Prostate gland (tissue), 2 donors: Measurements from ENCODE around the gene FARP1. TPM values are rescaled to one million over a fixed set of nuclear protein-coding genes. Genes with fewer than 3 reads are reported as not detected.

Experiments used
- DNase-seq: peaks from one replicate; pipeline ENCODE4 v3.0.0-alpha.2; 2019; ENCODE audit warnings: low spot score
- H3K27ac ChIP-seq, 2 donors: fragments of 200-600 bp; sonication (generic); 2 replicates each; pipeline ENCODE4 v1.5.1; 2017 to 2019
- H3K27me3 ChIP-seq: fragments of 200-600 bp; sonication (generic); replicated peaks from 2 replicates; pipeline ENCODE4 v1.5.1; 2019; ENCODE audit not compliant: insufficient read depth
- H3K36me3 ChIP-seq, 2 donors: fragments of 200-600 bp; sonication (generic); 1 replicate in 1 of 2; 2 replicates in 1 of 2; pipeline versions ENCODE4 v1.5.1 to v1.8.1; 2017 to 2019
- H3K4me1 ChIP-seq: fragments of 200-600 bp; sonication (generic); replicated peaks from 2 replicates; pipeline ENCODE4 v1.5.1; 2019
- H3K4me3 ChIP-seq, 2 donors: fragments of 200-600 bp; sonication (generic); 2 replicates each; pipeline ENCODE4 v1.5.1; 2017 to 2019
- H3K9me3 ChIP-seq: fragments of 200-600 bp; sonication (generic); 2 replicates; pipeline ENCODE4 v1.5.1; 2017
- CTCF ChIP-seq, 4 experiments: fragments of 200-600 bp in 2 of 4; fragments of 450-650 bp in 2 of 4; sonication (generic) in 2 of 4; IDR thresholded peaks; 1 replicate in 3 of 4; 2 replicates in 1 of 4; pipeline ENCODE4 v1.5.1; 2016 to 2019; ENCODE audit warnings: antibody characterized with exemption in 4 of 4, mild to moderate bottlenecking in 2 of 4, moderate library complexity in 2 of 4
- POLR2A ChIP-seq: fragments of 450-650 bp; IDR thresholded peaks from one replicate; pipeline ENCODE4 v1.6.1; 2016; ENCODE audit warnings: antibody characterized with exemption, mild to moderate bottlenecking
- POLR2AphosphoS5 ChIP-seq: sonication (generic); formaldehyde crosslinking; IDR thresholded peaks from one replicate; pipeline ENCODE4 v1.6.1; 2017; ENCODE audit warnings: antibody characterized with exemption
- WGBS: methylation state at CpG from one replicate; pipeline ENCODE4 v1.1.5; 2018; 5-methylcytosine and 5-hydroxymethylcytosine counted together
- intact Hi-C: fragments of 100-400 bp; cut with DNase I; formaldehyde crosslinking; loops from one replicate; pipeline ENCODE4 v1.14.2; 2022
- total RNA-seq, 2 donors: library from RNA; depleted of rRNA; stranded (reverse); fragments of >200 nt; gene quantifications; one replicate each; pipeline ENCODE4 v1.1.0, GENCODE V29; 2016

The FARP1 gene
- total RNA-seq, 2 donors from 2014 or later = 70.6 to 77.5 TPM

- H3K27ac ChIP-seq = no peak overlapping the region
- peak; percentile 68 for DNase-seq
- H3K36me3 ChIP-seq = no peaks in the 10 kb centered on the region
- no peak overlapping the region for H3K4me3 ChIP-seq
- H3K9me3 ChIP-seq = no peaks in the 10 kb centered on the region
- H3K27me3 ChIP-seq = no peaks in the 10 kb centered on the region
- peaks cover 9% of the 10 kb centered on the region for H3K4me1 ChIP-seq
- intact Hi-C loops = no loop called here
- TF ChIP-seq CTCF (IDR thresholded peaks at IDR 0.05) (no peak), POLR2AphosphoS5 (peak; percentile 64)
- WGBS = 61% methylated on average over 2 of the region's 2 CpGs
Observed at GRCh38 chr13:98293103-98293502, 150.2 kb downstream of the FARP1 start.

GRCh38 chr13:98293570-98294142 lies 150.8 kb downstream of the FARP1 start:
- H3K36me3 ChIP-seq = no peaks in the 10 kb centered on the region
- WGBS = 71% methylated on average over 4 of the region's 4 CpGs
- no peaks in the 10 kb centered on the region for H3K9me3 ChIP-seq
- H3K27ac ChIP-seq = no peak overlapping the region
- no peaks in the 10 kb centered on the region for H3K27me3 ChIP-seq
- peaks cover 9% of the 10 kb centered on the region for H3K4me1 ChIP-seq
- no peak overlapping the region for H3K4me3 ChIP-seq
- TF ChIP-seq POLR2A = no peak
- no peak for TF ChIP-seq POLR2AphosphoS5
- no peak for TF ChIP-seq CTCF (IDR thresholded peaks at IDR 0.05)
- intact Hi-C loops = no loop called here
- no peak for DNase-seq

GRCh38 chr13:98295371-98295770 lies 152.5 kb downstream of the FARP1 start:
- Histone ChIP-seq H3K36me3 (no peaks in the 10 kb centered on the region), H3K4me3 (no peak overlapping the region), H3K9me3 (no peaks in the 10 kb centered on the region), H3K4me1 (peaks cover 13% of the 10 kb centered on the region), H3K27ac (no peak overlapping the region), H3K27me3 (no peaks in the 10 kb centered on the region)
- no peak for DNase-seq
- TF ChIP-seq POLR2AphosphoS5 (no peak), POLR2A (no peak), CTCF (IDR thresholded peaks at IDR 0.05) (no peak)
- 64% methylated on average over 2 of the region's 2 CpGs for WGBS
- intact Hi-C loops = no loop called here

GRCh38 chr13:98297051-98297450 lies 154.2 kb downstream of the FARP1 start:
- TF ChIP-seq POLR2AphosphoS5 (peak; percentile 44), POLR2A (no peak), CTCF (IDR thresholded peaks at IDR 0.05) (no peak)
- Histone ChIP-seq H3K27me3 (no peaks in the 10 kb centered on the region), H3K27ac (no peak overlapping the region), H3K4me3 (no peak overlapping the region), H3K4me1 (peaks cover 22% of the 10 kb centered on the region), H3K9me3 (no peaks in the 10 kb centered on the region), H3K36me3 (no peaks in the 10 kb centered on the region)
- 45% methylated on average over 5 of the region's 5 CpGs for WGBS
- DNase-seq = no peak
- intact Hi-C loops = no loop called here

- Histone ChIP-seq H3K9me3 (no peaks in the 10 kb centered on the region), H3K4me1 (peaks cover 25% of the 10 kb centered on the region), H3K27ac (no peak overlapping the region), H3K27me3 (no peaks in the 10 kb centered on the region), H3K4me3 (no peak overlapping the region), H3K36me3 (no peaks in the 10 kb centered on the region)
- 82% methylated on average over 9 of the region's 9 CpGs for WGBS
- no peak for DNase-seq
- TF ChIP-seq POLR2AphosphoS5 (no peak), POLR2A (no peak), CTCF (IDR thresholded peaks at IDR 0.05) (no peak)
- intact Hi-C loops = no loop called here
Observed at GRCh38 chr13:98297745-98298144, 154.9 kb downstream of the FARP1 start.
